Epidermal melanocyte (primary cell): Measurements from ENCODE around the gene SIGLEC10.
A peak's percentile ranks its signal among the peaks of the same experiment; 100 is the strongest.
"Not testable (repeated sequence)": the region's sequence is repeated elsewhere in the genome, so short reads cannot be mapped to it uniquely, and the experiment has no call there.

ENCODE experiments used
- DNase-seq: peaks from one replicate; pipeline ENCODE4 v3.0.0; 2011; ENCODE audit warnings: low spot score; ENCODE audit not compliant: insufficient read length

Gene SIGLEC10

GRCh38 chr19:51439021-51439465, 21.6 kb upstream of the SIGLEC10 start:
- no peak for DNase-seq

GRCh38 chr19:51434456-51434855, 17.0 kb upstream of the SIGLEC10 start:
- DNase-seq = no peak

GRCh38 chr19:51433043-51433442, 15.6 kb upstream of the SIGLEC10 start:
- DNase-seq = no peak

DNA sequence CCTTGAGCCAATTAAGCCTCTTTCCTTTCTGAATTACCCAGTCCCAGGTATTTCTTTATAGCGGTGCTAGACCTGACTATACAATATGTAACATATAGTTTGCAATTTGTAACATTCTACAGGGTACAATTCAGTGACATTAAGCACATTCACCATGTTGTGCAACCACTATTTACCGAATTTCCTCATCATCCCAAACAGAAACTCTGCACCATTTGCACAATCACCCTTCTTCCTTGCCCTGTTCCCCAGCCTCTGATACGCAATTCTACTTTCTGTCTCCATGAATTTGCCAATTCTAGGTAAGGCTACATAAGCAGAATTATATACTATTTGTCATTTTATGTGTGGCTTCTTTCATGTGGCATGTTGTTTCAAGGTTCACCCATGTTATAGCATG, 13.7 kb upstream of the SIGLEC10 start:
- no peak for DNase-seq

DNA sequence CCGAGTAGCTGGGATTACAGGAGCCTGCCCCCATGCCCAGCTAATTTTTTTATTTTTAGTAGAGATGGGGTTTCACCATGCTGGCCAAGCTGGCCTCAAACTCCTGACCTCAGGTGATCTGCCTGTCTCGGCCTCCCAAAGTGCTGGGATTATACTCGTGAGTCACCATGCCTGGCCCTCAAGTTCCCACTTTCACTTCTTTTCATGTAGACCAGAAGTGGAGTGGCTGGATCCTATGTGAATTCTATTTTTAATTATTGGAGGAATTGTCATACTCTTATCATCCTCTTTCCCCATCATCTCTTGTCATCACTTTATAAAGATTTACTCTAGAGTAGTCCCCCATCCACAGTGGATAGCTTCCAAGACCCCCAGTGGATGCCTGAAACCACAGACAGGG, 12.8 kb upstream of the SIGLEC10 start:
- DNase-seq = no peak

DNA sequence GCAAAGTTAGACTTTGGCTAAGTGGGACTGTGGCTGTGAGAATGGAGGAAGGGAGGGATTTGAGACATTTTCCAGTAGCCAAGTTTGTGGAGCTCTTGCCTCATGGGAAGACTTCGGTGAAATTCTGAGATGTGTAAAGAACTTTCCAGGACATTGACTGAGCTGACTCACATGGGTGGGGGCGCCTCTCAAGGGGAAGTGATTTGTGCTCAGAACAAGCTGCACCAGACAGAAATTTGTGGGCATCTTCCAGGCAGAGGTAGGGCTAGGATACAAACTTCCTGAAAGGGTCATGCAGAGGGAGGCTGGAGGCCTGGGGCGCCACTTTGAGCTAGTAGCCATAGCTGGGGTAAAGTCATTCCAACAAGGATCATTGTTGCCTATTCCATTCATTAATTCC, 9.8 kb upstream of the SIGLEC10 start:
- DNase-seq = no peak

- peak; percentile 44 for DNase-seq
Measured at GRCh38 chr19:51422053-51422448, 4.6 kb upstream of the SIGLEC10 start.

DNA sequence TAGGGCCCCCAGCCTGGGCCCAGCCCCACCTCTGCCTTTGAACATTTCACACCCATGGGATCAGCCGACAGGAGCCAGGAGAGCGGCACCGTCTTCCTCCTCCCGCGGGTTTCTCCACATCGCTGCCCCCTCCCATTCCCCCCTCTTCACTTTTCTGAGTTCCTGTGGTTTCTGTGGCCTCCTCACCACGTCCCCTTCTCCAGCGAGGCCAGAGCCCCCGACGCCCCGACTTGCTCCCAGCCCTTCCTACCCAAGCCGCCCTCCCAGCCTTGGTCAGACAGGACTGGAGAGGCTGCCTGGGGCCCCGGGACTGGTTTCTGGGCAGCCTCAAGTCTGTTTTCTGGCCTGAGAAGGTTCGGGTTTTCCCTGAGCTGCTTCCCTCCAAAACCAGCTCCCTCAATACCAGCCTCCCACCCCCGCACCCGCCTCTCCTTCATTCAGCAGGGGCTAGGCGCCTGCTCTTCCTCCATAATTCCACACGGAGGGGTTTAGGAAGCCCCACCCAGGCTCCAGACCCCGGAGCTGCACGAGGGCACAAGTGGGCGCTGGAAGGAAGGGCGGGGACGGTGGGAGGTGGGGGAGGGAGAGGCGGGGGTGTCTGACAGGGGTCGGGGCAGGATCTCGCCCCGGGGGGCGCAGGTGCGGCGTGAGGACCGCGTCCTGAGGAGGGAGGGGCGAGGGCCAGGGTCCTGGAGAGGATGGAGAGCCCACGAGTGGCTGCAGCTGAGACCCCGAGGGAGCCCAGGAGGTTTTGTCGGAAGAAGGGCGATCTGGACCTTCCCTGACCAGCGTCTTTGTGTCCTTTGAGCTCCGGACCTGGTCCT, 4.0 kb upstream of the SIGLEC10 start:
- DNase-seq = no peak

- DNase-seq = not testable (repeated sequence)
Measured at GRCh38 chr19:51420511-51420910, 3.1 kb upstream of the SIGLEC10 start.

DNA sequence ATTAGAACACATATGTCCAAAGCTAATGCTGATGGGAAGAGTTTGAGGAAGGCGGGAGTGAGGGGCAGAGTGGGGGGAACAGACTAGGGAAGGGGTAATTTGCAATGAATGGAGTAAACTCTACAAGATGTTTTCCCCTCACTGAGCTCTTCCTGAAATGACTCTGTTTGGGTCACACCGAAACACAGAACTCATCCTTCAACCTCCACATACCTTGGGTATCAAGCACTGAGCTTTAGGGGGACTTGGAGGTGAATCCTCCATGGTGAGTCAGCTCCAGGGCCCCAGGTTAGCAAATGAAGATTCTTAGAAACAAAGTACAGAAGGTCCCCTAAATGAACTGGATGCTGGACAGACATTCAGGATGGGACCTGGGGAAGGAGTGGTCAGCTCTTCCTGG, 1.3 kb upstream of the SIGLEC10 start:
- no peak for DNase-seq

DNA sequence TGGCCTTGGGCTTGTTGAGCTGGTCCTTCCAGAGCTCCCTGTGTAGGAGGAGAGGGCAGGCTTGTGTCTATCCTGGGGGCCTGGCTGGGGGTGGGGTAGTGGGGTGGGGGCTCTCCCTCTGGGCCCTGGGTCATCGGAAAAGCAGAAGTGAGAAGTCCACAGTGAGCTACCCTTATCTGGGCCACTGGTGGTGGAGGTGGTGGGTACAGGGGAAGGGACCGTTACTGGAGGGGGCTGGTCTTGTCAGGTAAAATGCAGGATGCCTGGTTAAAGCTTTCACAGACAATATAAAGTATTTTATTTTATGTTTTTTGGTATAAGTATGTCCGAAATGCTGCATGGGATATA, 342 bp upstream of the SIGLEC10 start:
- no peak for DNase-seq

DNA sequence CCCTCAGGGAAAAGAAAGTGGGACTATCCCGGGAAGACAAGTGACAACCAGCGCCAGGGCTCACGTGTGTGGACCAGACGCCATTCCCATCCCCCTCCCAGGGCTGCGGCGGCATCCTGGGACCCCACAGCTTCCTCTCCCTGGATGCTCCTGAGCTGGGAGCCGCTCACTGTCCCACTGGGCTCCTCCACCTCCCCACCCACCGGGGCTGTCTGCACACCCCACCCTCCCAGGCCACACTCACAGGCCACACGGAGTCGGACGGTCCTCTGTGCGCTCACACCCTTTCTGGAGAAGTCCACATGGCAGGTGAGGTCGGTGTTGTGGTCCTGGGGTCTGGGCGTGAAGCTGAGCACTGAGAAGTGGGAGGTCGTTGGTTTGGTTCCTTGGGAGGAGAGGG, 1.0 kb downstream of the SIGLEC10 start:
- DNase-seq = not testable (repeated sequence)

DNA sequence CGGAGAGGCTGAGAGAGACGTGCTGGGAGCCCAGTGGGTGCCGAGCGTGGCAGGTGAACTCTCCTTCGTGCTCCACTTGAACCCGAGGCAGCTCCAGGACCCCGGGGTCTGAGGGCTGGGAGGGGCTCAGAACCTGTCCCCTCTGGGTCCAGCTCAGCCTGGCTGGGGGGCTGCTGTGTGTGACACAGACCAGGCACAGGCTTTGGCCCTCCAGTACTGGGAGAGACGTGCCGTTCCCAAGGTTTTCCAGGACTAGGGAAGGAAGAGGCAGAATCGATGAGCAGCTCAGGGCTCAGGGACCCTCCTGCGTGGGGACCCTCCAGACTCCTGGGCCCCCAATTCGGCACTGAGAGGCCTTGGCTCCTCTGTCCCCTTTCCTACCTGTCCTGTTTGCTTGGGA, 2.3 kb downstream of the SIGLEC10 start:
- DNase-seq = no peak

DNA sequence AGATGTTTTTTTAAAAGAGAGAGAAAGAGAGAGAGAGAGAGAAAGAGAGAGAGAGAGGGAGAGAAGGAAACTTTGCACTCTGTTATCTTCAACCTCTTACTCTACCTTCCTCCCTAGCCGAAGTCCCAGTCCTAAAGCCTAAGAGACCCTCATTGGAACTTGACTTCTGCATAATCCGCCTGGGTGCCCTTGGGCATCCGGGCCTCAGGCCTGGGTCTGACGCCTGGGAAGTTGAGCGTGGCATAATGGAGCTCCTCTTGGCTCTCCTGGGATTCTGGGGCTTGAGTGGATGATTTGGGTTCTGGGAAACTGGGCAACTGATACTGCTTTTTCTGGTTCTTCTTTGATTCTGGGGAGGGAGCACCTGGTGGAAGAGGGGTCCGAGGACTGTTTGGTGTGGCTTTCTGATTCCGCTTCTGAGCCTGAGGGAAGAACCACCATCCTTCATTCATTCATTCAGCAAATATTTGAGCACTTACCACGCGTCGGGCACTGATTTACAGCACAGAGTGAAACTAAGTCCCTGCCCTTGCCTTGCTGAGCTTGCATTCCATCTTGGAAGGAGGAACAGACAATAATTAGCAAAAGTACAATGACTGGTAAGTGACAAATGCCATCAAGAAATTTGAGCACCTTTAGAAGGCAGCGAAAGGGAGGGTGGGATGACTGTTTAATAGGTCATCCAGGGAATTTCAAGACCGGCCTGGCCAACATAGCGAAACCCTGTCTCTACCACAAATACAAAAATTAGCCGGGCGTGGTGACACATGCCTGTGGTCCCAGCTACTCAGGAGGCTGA, 6.3 kb downstream of the SIGLEC10 start:
- DNase-seq = no peak

GRCh38 chr19:51407511-51408131, 9.8 kb downstream of the SIGLEC10 start:
- no peak for DNase-seq

- no peak for DNase-seq
Measured at GRCh38 chr19:51402117-51402516, 15.3 kb downstream of the SIGLEC10 start.

GRCh38 chr19:51399936-51400335, 17.5 kb downstream of the SIGLEC10 start:
- DNase-seq = not testable (repeated sequence)

DNA sequence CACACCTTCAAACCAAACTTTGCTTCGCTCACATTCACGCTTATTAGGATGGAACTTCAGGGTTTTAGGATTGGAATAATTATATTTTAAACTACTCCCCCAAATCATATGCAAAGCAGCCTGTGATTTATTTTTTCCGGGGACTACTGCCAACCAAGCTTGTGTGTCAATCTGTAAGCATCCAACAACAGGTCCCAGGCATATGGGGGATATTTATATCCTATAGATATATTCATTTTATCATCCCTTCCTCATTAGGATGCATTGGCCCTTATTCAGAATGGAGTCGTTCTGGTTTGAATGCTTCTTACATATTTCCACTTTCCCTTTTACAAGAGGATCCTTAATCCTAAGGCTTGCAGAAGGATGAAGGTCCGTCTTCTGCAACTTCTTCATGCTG, 18.2 kb downstream of the SIGLEC10 start:
- no peak for DNase-seq

DNA sequence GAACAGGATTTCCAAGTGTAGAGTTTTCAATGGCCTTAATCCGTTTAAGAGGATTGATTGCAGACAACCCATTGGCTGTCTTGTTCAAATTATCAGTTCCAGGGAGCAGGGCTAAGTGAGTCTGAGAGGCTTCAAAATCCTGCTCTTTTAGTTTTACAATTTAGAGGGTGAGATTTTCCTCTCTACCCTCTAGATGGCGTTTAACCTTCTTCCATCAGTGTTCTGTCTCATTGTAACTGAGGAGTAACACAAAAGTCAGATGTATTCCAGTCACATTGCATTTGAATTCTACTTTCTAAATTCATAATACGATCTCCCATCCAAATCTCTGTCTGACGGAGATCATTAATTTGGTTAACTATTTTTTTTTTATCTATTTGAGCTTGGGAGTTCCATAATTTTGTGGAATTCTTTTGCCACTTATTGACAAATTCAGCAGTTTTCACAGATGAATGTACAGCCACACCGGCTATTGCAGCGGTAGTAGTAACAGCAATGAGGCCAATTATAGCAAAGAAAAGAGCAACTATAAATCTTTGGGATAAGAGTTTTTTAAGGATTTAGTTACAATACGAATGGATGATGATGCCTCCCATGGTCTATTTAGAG, 19.2 kb downstream of the SIGLEC10 start:
- DNase-seq = peak; percentile 51

GRCh38 chr19:51397453-51397852, 20.0 kb downstream of the SIGLEC10 start:
- DNase-seq = not testable (repeated sequence)

DNA sequence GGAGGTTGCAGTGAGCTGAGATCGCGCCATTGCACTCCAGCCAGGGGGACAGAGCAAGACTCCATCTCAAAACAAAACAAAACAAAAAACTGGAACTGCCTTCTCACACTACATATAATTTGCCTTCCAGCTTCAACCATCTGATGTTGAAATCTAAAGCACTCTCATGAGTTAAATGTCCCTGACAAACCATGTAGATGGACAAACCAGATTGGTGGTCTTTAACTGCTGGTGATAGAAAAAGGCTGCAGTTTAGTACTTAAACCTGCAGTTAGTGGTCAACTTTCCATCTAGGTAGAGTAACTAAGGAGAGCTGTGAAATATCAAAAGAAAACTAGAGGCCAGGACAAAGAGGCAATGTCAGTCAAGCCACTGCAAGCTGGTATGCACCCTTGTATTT, 21.3 kb downstream of the SIGLEC10 start:
- DNase-seq = no peak
